Measurements from ENCODE around the gene MAMDC2. TPM values are rescaled to one million over a fixed set of nuclear protein-coding genes. Genes with fewer than 3 reads are reported as not detected.

The MAMDC2 gene
- total RNA-seq, 1 experiment from 2014 or later, result 3.1 TPM

GRCh38 chr9:70114898-70115297 is 71.2 kb downstream of the MAMDC2 start:
- in situ Hi-C loops (cut with HindIII; ENCODE audit: low pct_unique_long_range_greater_than_20kb, low sequenced_read_pairs), result no loop called here

DNA sequence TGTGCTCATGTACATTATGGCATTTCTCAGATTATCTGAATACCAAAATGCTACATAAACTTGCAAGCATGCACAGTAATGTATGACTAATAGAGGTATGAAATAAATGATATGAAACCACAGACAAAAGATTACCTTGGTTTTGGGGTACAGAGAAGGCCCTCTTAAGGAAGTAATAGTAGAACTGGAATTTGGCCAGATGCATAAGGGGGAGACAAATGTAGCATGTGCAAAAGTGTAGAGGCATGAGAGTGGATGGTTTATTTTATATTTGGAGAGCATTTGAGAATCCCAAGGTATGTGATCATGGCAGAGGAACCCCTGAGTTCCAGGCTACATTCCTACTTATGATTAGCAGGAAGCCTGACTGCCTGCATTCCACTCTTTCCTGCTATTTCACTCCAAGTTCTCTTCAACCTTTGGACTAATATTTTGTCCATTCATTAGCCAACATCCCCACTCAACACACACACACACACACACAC is 74.2 kb downstream of the MAMDC2 start:
- no peak for DNase-seq (ENCODE audit: low read depth)
- in situ Hi-C loops (cut with HindIII; ENCODE audit: low pct_unique_long_range_greater_than_20kb, low sequenced_read_pairs), result no loop called here

More at GRCh38 chr9:70114898-70115297, 71.2 kb downstream of the MAMDC2 start:
- no peak for DNase-seq (ENCODE audit: low read depth)

DNA sequence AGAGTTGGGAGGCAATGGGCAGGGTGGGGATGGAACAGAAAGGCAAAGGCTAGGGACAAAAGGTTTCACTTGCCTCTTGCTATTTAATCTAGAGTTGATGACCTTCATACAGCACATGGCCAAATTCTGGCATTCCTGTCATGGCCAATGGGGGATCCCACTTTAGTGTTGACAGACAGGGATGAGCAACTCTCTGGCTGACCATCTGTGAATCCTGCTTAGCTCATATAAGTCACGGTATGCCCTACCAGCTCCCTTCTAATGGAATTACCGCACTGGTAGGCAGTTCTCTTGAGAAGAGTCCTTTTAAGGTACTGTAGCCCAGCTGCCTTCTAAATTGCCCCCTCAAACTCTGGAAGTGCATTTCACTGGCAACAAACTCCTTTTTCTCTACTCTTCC is 76.1 kb downstream of the MAMDC2 start:
- in situ Hi-C loops (cut with HindIII; ENCODE audit: low pct_unique_long_range_greater_than_20kb, low sequenced_read_pairs), result no loop called here
- no peak for DNase-seq (ENCODE audit: low read depth)

- DNase-seq (ENCODE audit: low read depth), result peak; percentile 74
Measured at GRCh38 chr9:70120834-70121510, 77.3 kb downstream of the MAMDC2 start.

DNA sequence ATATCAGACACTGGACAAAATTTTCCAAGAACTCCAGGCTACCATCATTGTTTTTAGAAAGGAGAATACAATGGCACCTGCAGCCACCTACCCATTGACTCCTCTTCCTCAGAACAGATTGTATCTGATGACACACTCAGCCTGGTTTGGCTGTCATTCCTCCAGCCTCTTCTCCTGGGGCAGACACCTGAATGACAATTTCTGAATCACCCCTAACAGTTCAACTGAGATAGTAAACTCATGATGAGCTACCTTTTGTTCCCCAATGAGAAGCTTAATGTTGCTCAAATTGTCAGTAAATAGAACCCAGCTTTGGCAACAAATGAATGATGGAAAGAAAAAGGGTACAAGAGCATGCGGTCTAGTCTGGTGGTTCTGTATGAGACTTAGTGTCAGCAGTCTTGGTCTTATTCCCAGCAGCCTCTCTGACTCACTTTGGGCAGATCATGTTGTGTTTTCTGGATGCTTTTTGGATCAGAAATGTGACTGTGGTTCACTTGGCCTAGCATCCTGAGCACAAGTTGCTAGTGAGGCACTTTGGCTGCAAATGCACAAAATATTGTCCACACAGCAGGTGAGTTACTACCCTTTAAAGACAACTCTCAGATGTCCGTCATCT is 78.3 kb downstream of the MAMDC2 start:
- no peak for DNase-seq (ENCODE audit: low read depth)
- in situ Hi-C loops (cut with HindIII; ENCODE audit: low pct_unique_long_range_greater_than_20kb, low sequenced_read_pairs), result no loop called here

More at GRCh38 chr9:70120834-70121510, 77.3 kb downstream of the MAMDC2 start:
- in situ Hi-C loops (cut with HindIII; ENCODE audit: low pct_unique_long_range_greater_than_20kb, low sequenced_read_pairs), result no loop called here

- DNase-seq (ENCODE audit: low read depth), result no peak
- in situ Hi-C loops (cut with HindIII; ENCODE audit: low pct_unique_long_range_greater_than_20kb, low sequenced_read_pairs), result no loop called here
Measured at GRCh38 chr9:70123695-70124094, 80.0 kb downstream of the MAMDC2 start.

DNA sequence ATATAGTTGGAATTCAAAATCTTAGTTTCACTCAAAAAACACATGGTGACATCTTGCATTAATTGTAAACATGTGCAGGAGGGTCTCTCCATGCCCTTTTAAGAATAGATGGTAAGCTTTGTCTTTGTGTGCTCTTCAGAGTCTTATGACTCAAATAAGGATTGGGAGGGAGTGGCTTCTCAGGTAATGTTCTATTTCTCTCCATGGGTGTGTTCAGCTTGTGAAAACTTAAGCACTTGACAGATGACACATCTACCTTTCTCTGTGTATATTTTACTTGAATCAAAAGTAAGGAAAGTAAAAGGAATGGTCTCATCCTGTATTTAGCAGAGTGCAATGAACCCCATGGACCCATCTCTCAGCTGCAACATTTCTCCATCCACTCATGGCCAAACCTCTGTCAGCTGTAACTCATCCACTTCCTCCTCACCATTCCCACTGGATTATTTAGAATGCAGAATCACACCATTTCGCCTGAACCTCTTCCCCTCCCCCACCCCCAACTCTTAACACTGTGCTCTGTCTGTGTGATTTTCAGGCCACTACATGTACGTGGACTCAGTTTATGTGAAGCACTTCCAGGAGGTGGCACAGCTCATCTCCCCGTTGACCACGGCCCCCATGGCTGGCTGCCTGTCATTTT is 82.1 kb downstream of the MAMDC2 start:
- in situ Hi-C loops (cut with HindIII; ENCODE audit: low pct_unique_long_range_greater_than_20kb, low sequenced_read_pairs), result no loop called here
- no peak for DNase-seq (ENCODE audit: low read depth)

DNA sequence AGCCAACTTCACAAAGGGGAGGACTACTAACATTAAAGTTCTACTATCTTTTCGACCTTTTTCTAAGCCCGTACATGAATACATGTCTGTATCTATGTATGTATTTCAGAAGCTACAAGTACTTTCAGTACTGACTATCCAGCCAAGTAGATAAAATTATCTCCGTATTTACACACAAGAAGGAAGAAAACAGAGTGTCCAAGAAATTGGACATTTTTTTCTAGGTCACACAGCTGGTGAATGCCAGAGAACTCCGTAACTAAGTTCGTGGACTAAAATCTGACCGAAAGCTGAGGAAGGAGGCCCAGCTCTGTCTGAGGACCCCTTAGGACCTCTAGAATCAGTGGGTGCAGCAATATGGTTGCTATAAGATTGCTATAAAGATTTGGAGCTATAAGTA is 83.4 kb downstream of the MAMDC2 start:
- in situ Hi-C loops (cut with HindIII; ENCODE audit: low pct_unique_long_range_greater_than_20kb, low sequenced_read_pairs), result no loop called here
- DNase-seq (ENCODE audit: low read depth), result no peak

DNA sequence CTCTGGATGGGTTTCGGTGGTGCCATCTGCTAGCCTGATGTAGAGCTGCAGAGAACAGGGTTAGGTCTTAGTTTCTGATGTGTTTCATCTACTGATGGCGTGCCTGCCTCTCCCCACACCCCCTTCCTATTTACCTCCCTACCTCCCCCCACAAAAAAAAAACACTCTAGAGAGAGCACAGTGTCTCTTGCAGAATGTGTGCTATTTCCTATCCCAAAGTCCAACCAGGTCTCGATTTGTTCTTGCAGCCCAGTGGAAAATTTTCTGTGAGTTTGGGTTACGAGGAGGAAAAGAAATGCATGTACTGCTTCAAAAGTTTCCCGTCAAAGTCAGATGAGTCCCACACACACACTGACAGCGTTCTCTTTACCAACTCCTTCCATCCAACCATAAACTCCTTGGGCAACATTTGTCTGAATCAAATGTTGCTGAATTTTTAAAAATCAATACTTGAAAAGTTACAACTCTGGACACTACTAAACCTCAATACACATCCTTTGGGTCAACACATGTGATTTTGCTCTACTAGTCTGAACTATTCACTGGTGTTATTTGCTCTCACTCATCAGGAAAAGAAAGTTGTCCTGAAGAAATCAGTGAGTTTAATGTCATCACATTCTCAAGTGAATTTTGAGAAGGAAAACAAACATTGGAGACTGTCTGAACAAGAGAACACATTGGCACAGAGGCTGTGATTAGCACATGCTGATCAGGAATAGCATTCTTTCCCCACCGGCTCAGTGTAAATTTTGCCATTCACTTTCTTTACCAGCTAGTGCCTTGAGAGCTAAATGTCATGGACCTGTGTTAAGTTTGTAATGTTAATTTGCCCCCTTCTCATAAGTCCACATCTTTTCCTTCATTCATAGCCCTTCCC is 84.1 kb downstream of the MAMDC2 start:
- in situ Hi-C loops (cut with HindIII; ENCODE audit: low pct_unique_long_range_greater_than_20kb, low sequenced_read_pairs), result no loop called here

DNA sequence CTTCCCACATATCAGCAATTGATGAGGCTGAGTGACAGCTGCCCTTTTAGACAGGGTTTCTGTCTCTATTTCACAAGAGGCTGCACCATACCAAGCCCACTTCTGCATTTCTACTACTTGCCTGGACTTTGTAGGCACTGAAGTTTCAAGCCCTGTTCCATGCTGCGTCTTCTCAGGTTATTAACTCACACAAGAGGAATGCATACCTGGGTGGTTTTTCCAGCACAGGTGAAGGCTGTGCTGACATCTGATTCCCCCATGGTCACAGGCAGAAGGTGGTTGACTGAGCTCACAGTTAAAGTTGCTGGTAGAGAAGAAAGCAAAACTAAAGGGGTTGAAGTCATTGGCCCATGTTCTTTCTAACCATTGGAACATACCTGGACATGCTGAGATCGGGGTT is 86.6 kb downstream of the MAMDC2 start:
- in situ Hi-C loops (cut with HindIII; ENCODE audit: low pct_unique_long_range_greater_than_20kb, low sequenced_read_pairs), result no loop called here
- DNase-seq (ENCODE audit: low read depth), result no peak

More for the DNA sequence above, 84.1 kb downstream of the MAMDC2 start:
- no peak for DNase-seq (ENCODE audit: low read depth)

- in situ Hi-C loops (cut with HindIII; ENCODE audit: low pct_unique_long_range_greater_than_20kb, low sequenced_read_pairs), result no loop called here
- DNase-seq (ENCODE audit: low read depth), result no peak
Measured at GRCh38 chr9:70131296-70131695, 87.6 kb downstream of the MAMDC2 start.

DNA sequence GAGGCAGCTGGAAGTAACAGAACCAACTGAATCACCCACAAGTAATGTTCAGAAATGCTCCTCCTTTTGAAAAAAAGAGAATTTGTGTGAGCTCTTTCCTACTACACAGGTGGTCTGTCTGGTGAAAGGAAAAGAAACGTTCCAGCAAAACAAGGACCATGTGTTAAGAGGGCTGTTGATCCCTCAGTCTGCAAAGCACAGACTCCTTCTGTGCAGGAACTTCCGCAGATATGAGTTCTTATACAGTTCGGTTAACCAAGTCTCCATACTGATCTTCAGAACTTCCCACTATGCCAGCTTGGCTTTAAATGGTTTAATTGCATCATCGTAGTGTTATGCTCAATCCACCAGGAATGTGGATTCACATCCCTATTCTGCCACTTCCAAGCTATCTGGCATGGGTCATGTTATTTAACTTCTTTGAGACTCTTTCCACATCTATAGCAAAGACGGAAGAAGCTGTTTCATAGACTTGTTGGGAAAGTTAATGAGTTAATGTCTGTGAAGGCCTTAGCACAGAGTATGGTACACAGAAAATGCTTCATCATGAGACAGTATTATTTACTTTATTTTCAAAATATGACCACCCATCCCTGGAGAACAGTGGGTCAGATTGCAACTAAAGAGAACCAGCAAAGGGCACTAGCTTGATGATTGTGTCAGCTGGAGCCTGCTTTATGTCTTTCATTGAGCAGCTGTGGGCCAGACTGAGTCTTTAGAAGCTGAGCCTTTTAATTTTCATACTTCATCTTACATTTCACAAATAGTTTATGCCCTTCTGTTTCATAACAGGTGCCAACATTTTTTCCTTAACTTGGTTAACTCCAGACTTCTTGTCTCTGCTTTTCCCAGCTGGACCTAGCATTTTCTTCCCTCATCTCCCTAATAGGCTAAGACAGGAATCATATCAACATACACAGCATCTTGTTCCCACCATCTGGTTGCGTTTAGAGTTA is 89.9 kb downstream of the MAMDC2 start:
- in situ Hi-C loops (cut with HindIII; ENCODE audit: low pct_unique_long_range_greater_than_20kb, low sequenced_read_pairs), result no loop called here
- DNase-seq (ENCODE audit: low read depth), result no peak

DNA sequence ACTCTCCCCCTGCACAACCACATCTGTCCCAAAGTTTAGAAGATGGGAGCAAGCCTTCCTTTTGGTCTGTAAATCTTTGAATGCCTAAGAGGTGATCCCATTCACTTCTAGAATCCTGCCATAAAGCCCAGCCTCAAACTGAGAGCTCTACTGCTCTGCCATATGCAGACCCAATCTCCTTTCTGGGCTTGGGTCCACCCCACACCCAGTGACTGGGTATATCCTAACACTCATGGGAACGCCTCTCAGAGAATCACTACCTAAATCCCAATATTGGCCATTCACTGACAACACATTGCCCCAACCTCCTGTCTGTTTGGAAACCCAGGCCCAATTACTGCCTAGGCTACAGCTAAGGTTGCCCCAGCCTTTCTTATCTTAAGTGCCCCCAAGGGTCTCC is 90.7 kb downstream of the MAMDC2 start:
- in situ Hi-C loops (cut with HindIII; ENCODE audit: low pct_unique_long_range_greater_than_20kb, low sequenced_read_pairs), result no loop called here
- DNase-seq (ENCODE audit: low read depth), result no peak

GRCh38 chr9:70135176-70135575 is 91.5 kb downstream of the MAMDC2 start:
- in situ Hi-C loops (cut with HindIII; ENCODE audit: low pct_unique_long_range_greater_than_20kb, low sequenced_read_pairs), result no loop called here

GRCh38 chr9:70136632-70137031 is 93.0 kb downstream of the MAMDC2 start:
- in situ Hi-C loops (cut with HindIII; ENCODE audit: low pct_unique_long_range_greater_than_20kb, low sequenced_read_pairs), result no loop called here
- DNase-seq (ENCODE audit: low read depth), result no peak

More at GRCh38 chr9:70135176-70135575, 91.5 kb downstream of the MAMDC2 start:
- DNase-seq (ENCODE audit: low read depth), result no peak

- no peak for DNase-seq (ENCODE audit: low read depth)
- in situ Hi-C loops (cut with HindIII; ENCODE audit: low pct_unique_long_range_greater_than_20kb, low sequenced_read_pairs), result no loop called here
Measured at GRCh38 chr9:70137577-70137976, 93.9 kb downstream of the MAMDC2 start.

DNA sequence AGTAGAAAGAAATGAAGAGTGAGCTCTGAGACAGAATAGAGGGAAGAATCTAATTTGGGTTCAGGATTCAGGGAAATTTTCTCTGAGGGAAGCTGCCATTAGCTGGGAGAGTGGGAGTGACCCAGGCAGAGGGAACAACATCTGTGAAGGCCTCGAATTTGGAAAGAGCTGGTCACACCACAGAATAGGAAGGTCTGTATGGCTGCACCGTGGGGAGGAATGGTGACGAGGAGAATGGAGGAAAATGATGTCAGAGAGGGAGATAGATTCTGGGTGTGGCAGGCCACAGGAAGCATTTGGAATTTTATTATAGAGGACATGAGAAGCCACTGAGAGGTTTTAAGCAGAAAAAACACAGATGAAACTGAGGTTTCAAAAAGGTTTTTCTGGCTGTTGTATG is 98.5 kb downstream of the MAMDC2 start:
- in situ Hi-C loops (cut with HindIII; ENCODE audit: low pct_unique_long_range_greater_than_20kb, low sequenced_read_pairs), result no loop called here
- no peak for DNase-seq (ENCODE audit: low read depth)

Data from Caki2 (cell line).